SH-SY5Y (cell line): ENCODE data around the gene TRMO.

Experiments
- GATA2 ChIP-seq: IDR thresholded peaks from 2 replicates; pipeline ENCODE4 v1.6.1; 2011; ENCODE audit warnings: mild to moderate bottlenecking, low read depth, low read length
- GATA3 ChIP-seq: IDR thresholded peaks from 2 replicates; pipeline ENCODE4 v1.6.1; 2011; ENCODE audit warnings: low read depth, mild to moderate bottlenecking, low read length, moderate library complexity

DNA sequence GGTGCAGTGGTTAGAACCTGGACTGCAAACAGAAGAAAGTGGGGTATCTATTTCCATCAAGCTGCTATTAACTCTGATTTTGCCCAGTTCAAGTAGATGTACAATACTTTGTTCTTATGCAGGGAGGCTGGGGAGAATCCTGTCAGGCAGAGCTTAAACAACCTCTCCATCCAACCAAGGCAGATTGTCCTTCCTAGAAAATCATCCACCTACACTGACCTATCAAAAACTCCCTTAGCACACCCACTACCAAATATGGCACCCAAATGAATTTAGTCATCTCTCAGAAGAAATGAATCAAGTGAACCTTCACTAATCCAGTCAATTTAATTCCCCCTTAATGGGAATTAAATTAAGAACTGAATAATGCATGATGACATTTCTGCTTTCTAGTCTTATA, 34.0 kb upstream of the TRMO start:
- TF ChIP-seq GATA2, result no peak
- no peak for TF ChIP-seq GATA3
